CD4-positive, alpha-beta T cell treated with Interleukin-10 for 1 hour (primary cell): ENCODE data around the gene CADPS2.
"Not testable (repeated sequence)": the region's sequence is repeated elsewhere in the genome, so short reads cannot be mapped to it uniquely, and the experiment has no call there.

ENCODE experiments used
- DNase-seq: peaks from one replicate; pipeline ENCODE4 v3.0.0-alpha.2; 2020

Gene CADPS2

GRCh38 chr7:122304996-122305421 lies 581.3 kb downstream of the CADPS2 start:
- no peak for DNase-seq

- DNase-seq, result no peak
These were observed 581.8 kb downstream of the CADPS2 start, which contains the start of gene FEZF1 for GRCh38 chr7:122304319-122304975. Gene FEZF1 (minus strand): TSS chr7:122304750. CDS start chr7:122304437, 313 bp downstream.

- no peak for DNase-seq
These were observed 582.5 kb downstream of the CADPS2 start for GRCh38 chr7:122303531-122304318.

GRCh38 chr7:122302761-122303530 lies 583.3 kb downstream of the CADPS2 start:
- no peak for DNase-seq

- DNase-seq, result no peak
These were observed 584.2 kb downstream of the CADPS2 start for GRCh38 chr7:122301858-122302760.

- no peak for DNase-seq
These were observed 585.1 kb downstream of the CADPS2 start for GRCh38 chr7:122300956-122301833.

GRCh38 chr7:122300211-122300932 lies 585.9 kb downstream of the CADPS2 start:
- no peak for DNase-seq

GRCh38 chr7:122299624-122300210 lies 586.5 kb downstream of the CADPS2 start:
- DNase-seq, result no peak

- no peak for DNase-seq
These were observed 587.6 kb downstream of the CADPS2 start for GRCh38 chr7:122298618-122299017.

GRCh38 chr7:122298131-122298530 lies 588.1 kb downstream of the CADPS2 start:
- no peak for DNase-seq

GRCh38 chr7:122291189-122291588 lies 595.1 kb downstream of the CADPS2 start:
- DNase-seq, result no peak

- DNase-seq, result no peak
These were observed 595.8 kb downstream of the CADPS2 start for GRCh38 chr7:122290476-122290875.

- no peak for DNase-seq
These were observed 596.8 kb downstream of the CADPS2 start for GRCh38 chr7:122289426-122289825.

GRCh38 chr7:122284608-122285007 lies 601.7 kb downstream of the CADPS2 start:
- DNase-seq, result not testable (repeated sequence)

GRCh38 chr7:122273117-122273516 lies 613.1 kb downstream of the CADPS2 start:
- DNase-seq, result no peak

GRCh38 chr7:122269241-122269640 lies 617.0 kb downstream of the CADPS2 start:
- no peak for DNase-seq
